ENCODE measurements around the gene SYNE3.

Gene SYNE3

GRCh38 chr14:95489214-95490137 is 27.0 kb downstream of the SYNE3 start:
- DNase-seq (ENCODE audit: low read depth): no peak

GRCh38 chr14:95488376-95489213 is 27.9 kb downstream of the SYNE3 start:
- DNase-seq (ENCODE audit: low read depth): no peak

GRCh38 chr14:95487669-95488084 is 28.8 kb downstream of the SYNE3 start:
- no peak for DNase-seq (ENCODE audit: low read depth)

GRCh38 chr14:95486875-95487668 is 29.4 kb downstream of the SYNE3 start:
- DNase-seq (ENCODE audit: low read depth): no peak

- no peak for DNase-seq (ENCODE audit: low read depth)
These were observed 31.1 kb downstream of the SYNE3 start for GRCh38 chr14:95485222-95485819.

GRCh38 chr14:95484296-95484695 is 32.2 kb downstream of the SYNE3 start:
- DNase-seq (ENCODE audit: low read depth): no peak

GRCh38 chr14:95483309-95484165 is 32.9 kb downstream of the SYNE3 start:
- peak; percentile 79 for DNase-seq (ENCODE audit: low read depth)

GRCh38 chr14:95482627-95483308 is 33.7 kb downstream of the SYNE3 start:
- no peak for DNase-seq (ENCODE audit: low read depth)

GRCh38 chr14:95481391-95482022 is 34.9 kb downstream of the SYNE3 start:
- no peak for DNase-seq (ENCODE audit: low read depth)

GRCh38 chr14:95480887-95481226 is 35.6 kb downstream of the SYNE3 start:
- DNase-seq (ENCODE audit: low read depth): no peak

- DNase-seq (ENCODE audit: low read depth): peak; percentile 70
These were observed 36.2 kb downstream of the SYNE3 start for GRCh38 chr14:95480109-95480886.

- DNase-seq (ENCODE audit: low read depth): no peak
These were observed 37.0 kb downstream of the SYNE3 start for GRCh38 chr14:95479494-95479893.

GRCh38 chr14:95478818-95479217 is 37.6 kb downstream of the SYNE3 start:
- DNase-seq (ENCODE audit: low read depth): no peak

GRCh38 chr14:95478309-95478708 is 38.1 kb downstream of the SYNE3 start:
- DNase-seq (ENCODE audit: low read depth): no peak

- DNase-seq (ENCODE audit: low read depth): no peak
These were observed 38.8 kb downstream of the SYNE3 start for GRCh38 chr14:95477411-95478269.

- no peak for DNase-seq (ENCODE audit: low read depth)
These were observed 39.7 kb downstream of the SYNE3 start for GRCh38 chr14:95476747-95477146.

GRCh38 chr14:95475540-95476240 is 40.8 kb downstream of the SYNE3 start:
- no peak for DNase-seq (ENCODE audit: low read depth)

Data from fibroblast of the conjunctiva (primary cell).